Measurements from ENCODE around the gene RPS24. TPM values are rescaled to one million over a fixed set of nuclear protein-coding genes. Genes with fewer than 3 reads are reported as not detected.

RPS24 gene
- polyA plus RNA-seq, 4 donors: 3,318 to 7,694 (median 4,630) TPM

GRCh38 chr10:78028438-78029268, 5.0 kb upstream of the RPS24 start:
- Histone ChIP-seq H3K27ac (ENCODE audit: low read depth in 1 of 3, low read length in 2 of 3) (peak overlapping the region; percentile 59 to 84 (median 78)), H3K27me3 (ENCODE audit: control insufficient read depth in 3 of 3, insufficient read depth in 3 of 3, low read length in 3 of 3) (no peaks in the 10 kb centered on the region), H3K9me3 (ENCODE audit: control insufficient read depth in 2 of 2, insufficient read depth in 1 of 2, low read depth in 1 of 2, low read length in 1 of 2) (no peaks in the 10 kb centered on the region), H3K4me3 (ENCODE audit: low read depth in 1 of 3, low read length in 3 of 3) (peak overlapping the region; percentile 79 to 99 (median 97)), H3K36me3 (ENCODE audit: control insufficient read depth in 3 of 3, insufficient read depth in 2 of 3, low read depth in 1 of 3, low read length in 3 of 3) (peaks cover 8 to 21% (median 15%) of the 10 kb centered on the region in 3 donors), H3K4me1 (ENCODE audit: control insufficient read depth in 3 of 3, insufficient read depth in 2 of 3, low read depth in 1 of 3, low read length in 2 of 3) (peaks cover 3 to 8% (median 7%) of the 10 kb centered on the region in 3 donors)
- 29 to 34% (median 30%) methylated on average over 36 of the region's 36 CpGs for WGBS, 3 donors
- FAIRE-seq (no peak), DNase-seq (peak in 1 of 2 donors; percentile 57)

GRCh38 chr10:78029269-78030226, 4.1 kb upstream of the RPS24 start, which contains the start of gene POLR3A:
TSS of gene POLR3A (minus strand) at chr10:78029515. CDS start at chr10:78029407, 108 bp downstream.
- DNase-seq (peak; percentile 95 to 97), FAIRE-seq (no peak)
- Histone ChIP-seq H3K4me3 (ENCODE audit: low read depth in 1 of 3, low read length in 3 of 3) (peak within 1 kb of the TSS; percentile 79 to 99 (median 97)), H3K4me1 (ENCODE audit: control insufficient read depth in 3 of 3, insufficient read depth in 2 of 3, low read depth in 1 of 3, low read length in 2 of 3) (peaks cover 4 to 8% (median 7%) of the 10 kb centered on the region in 3 donors), H3K27me3 (ENCODE audit: control insufficient read depth in 3 of 3, insufficient read depth in 3 of 3, low read length in 3 of 3) (no peaks in the 10 kb centered on the region), H3K9me3 (ENCODE audit: control insufficient read depth in 2 of 2, insufficient read depth in 1 of 2, low read depth in 1 of 2, low read length in 1 of 2) (no peaks in the 10 kb centered on the region), H3K27ac (ENCODE audit: low read depth in 1 of 3, low read length in 2 of 3) (peak within 1 kb of the TSS; percentile 66 to 84 (median 78)), H3K36me3 (ENCODE audit: control insufficient read depth in 3 of 3, insufficient read depth in 2 of 3, low read depth in 1 of 3, low read length in 3 of 3) (peaks cover 5 to 13% (median 13%) of the 10 kb centered on the region in 3 donors)
- 0 to 1% (median 0%) methylated on average over 34 to 35 of the region's 35 CpGs for WGBS, 3 donors

GRCh38 chr10:78033387-78033636, 351 bp upstream of the RPS24 start:
- FAIRE-seq: no peak

GRCh38 chr10:78035025-78035424, 1.4 kb downstream of the RPS24 start:
- FAIRE-seq (no peak), DNase-seq (no peak)
- no peaks in the 10 kb centered on the region for H3K9me3 ChIP-seq (ENCODE audit: control insufficient read depth in 2 of 2, insufficient read depth in 1 of 2, low read depth in 1 of 2, low read length in 1 of 2)
- no peaks in the 10 kb centered on the region for H3K27me3 ChIP-seq (ENCODE audit: control insufficient read depth in 3 of 3, insufficient read depth in 3 of 3, low read length in 3 of 3)
- H3K4me3 ChIP-seq (ENCODE audit: low read depth in 1 of 3, low read length in 3 of 3): peak overlapping the region in 2 of 3 donors; percentile 87 to 96
- H3K4me1 ChIP-seq (ENCODE audit: control insufficient read depth in 3 of 3, insufficient read depth in 2 of 3, low read depth in 1 of 3, low read length in 2 of 3): peaks cover 3 to 17% (median 11%) of the 10 kb centered on the region in 3 donors
- H3K36me3 ChIP-seq (ENCODE audit: control insufficient read depth in 3 of 3, insufficient read depth in 2 of 3, low read depth in 1 of 3, low read length in 3 of 3): peaks cover 16 to 23% (median 16%) of the 10 kb centered on the region in 3 donors
- no peak overlapping the region for H3K27ac ChIP-seq (ENCODE audit: low read depth in 1 of 3, low read length in 2 of 3)
- 56 to 70% (median 59%) methylated on average over 5 of the region's 5 CpGs for WGBS, 3 donors

More at GRCh38 chr10:78033387-78033636, 351 bp upstream of the RPS24 start:
- no peak for DNase-seq
- Histone ChIP-seq H3K4me1 (ENCODE audit: control insufficient read depth in 3 of 3, insufficient read depth in 2 of 3, low read depth in 1 of 3, low read length in 2 of 3) (peaks cover 5 to 20% (median 14%) of the 10 kb centered on the region in 3 donors), H3K9me3 (ENCODE audit: control insufficient read depth in 2 of 2, insufficient read depth in 1 of 2, low read depth in 1 of 2, low read length in 1 of 2) (no peaks in the 10 kb centered on the region), H3K4me3 (ENCODE audit: low read depth in 1 of 3, low read length in 3 of 3) (peak overlapping the region in 1 of 3 donors; percentile 96), H3K36me3 (ENCODE audit: control insufficient read depth in 3 of 3, insufficient read depth in 2 of 3, low read depth in 1 of 3, low read length in 3 of 3) (peaks cover 8 to 16% (median 13%) of the 10 kb centered on the region in 3 donors), H3K27me3 (ENCODE audit: control insufficient read depth in 3 of 3, insufficient read depth in 3 of 3, low read length in 3 of 3) (no peaks in the 10 kb centered on the region), H3K27ac (ENCODE audit: low read depth in 1 of 3, low read length in 2 of 3) (peak overlapping the region in 1 of 3 donors; percentile 57)
- 0 to 1% (median 1%) methylated on average over 4 of the region's 4 CpGs for WGBS, 3 donors

- H3K4me1 ChIP-seq (ENCODE audit: control insufficient read depth in 3 of 3, insufficient read depth in 2 of 3, low read depth in 1 of 3, low read length in 2 of 3): peaks cover 3 to 16% (median 11%) of the 10 kb centered on the region in 3 donors
- no peak overlapping the region for H3K4me3 ChIP-seq (ENCODE audit: low read depth in 1 of 3, low read length in 3 of 3)
- no peak for DNase-seq
- 73 to 77% (median 74%) methylated on average over 5 of the region's 5 CpGs for whole genome bisulfite sequencing, 3 donors
- H3K9me3 ChIP-seq (ENCODE audit: control insufficient read depth in 2 of 2, insufficient read depth in 1 of 2, low read depth in 1 of 2, low read length in 1 of 2): no peaks in the 10 kb centered on the region
- peaks cover 16 to 23% (median 18%) of the 10 kb centered on the region in 3 donors for H3K36me3 ChIP-seq (ENCODE audit: control insufficient read depth in 3 of 3, insufficient read depth in 2 of 3, low read depth in 1 of 3, low read length in 3 of 3)
- no peaks in the 10 kb centered on the region for H3K27me3 ChIP-seq (ENCODE audit: control insufficient read depth in 3 of 3, insufficient read depth in 3 of 3, low read length in 3 of 3)
- no peak overlapping the region for H3K27ac ChIP-seq (ENCODE audit: low read depth in 1 of 3, low read length in 2 of 3)
- FAIRE-seq: no peak
Observed at GRCh38 chr10:78035437-78035836, 1.8 kb downstream of the RPS24 start.

- H3K9me3 ChIP-seq (ENCODE audit: control insufficient read depth in 2 of 2, insufficient read depth in 1 of 2, low read depth in 1 of 2, low read length in 1 of 2): no peaks in the 10 kb centered on the region
- peaks cover 19 to 28% (median 24%) of the 10 kb centered on the region in 3 donors for H3K36me3 ChIP-seq (ENCODE audit: control insufficient read depth in 3 of 3, insufficient read depth in 2 of 3, low read depth in 1 of 3, low read length in 3 of 3)
- WGBS, 3 donors: 69 to 77% (median 73%) methylated on average over 9 of the region's 9 CpGs
- DNase-seq (no peak), FAIRE-seq (no peak)
- H3K4me1 ChIP-seq (ENCODE audit: control insufficient read depth in 3 of 3, insufficient read depth in 2 of 3, low read depth in 1 of 3, low read length in 2 of 3): peaks cover 3 to 16% (median 11%) of the 10 kb centered on the region in 3 donors
- no peak overlapping the region for H3K27ac ChIP-seq (ENCODE audit: low read depth in 1 of 3, low read length in 2 of 3)
- peak overlapping the region in 1 of 3 donors; percentile 6 for H3K4me3 ChIP-seq (ENCODE audit: low read depth in 1 of 3, low read length in 3 of 3)
- no peaks in the 10 kb centered on the region for H3K27me3 ChIP-seq (ENCODE audit: control insufficient read depth in 3 of 3, insufficient read depth in 3 of 3, low read length in 3 of 3)
Observed at GRCh38 chr10:78035933-78036583, 2.4 kb downstream of the RPS24 start.

- FAIRE-seq: no peak
- 56 to 67% (median 59%) methylated on average over 2 of the region's 2 CpGs for WGBS, 3 donors
Observed at GRCh38 chr10:78038105-78038504, 4.4 kb downstream of the RPS24 start.

More at GRCh38 chr10:78038105-78038504, 4.4 kb downstream of the RPS24 start:
- Histone ChIP-seq H3K27me3 (ENCODE audit: control insufficient read depth in 3 of 3, insufficient read depth in 3 of 3, low read length in 3 of 3) (no peaks in the 10 kb centered on the region), H3K4me3 (ENCODE audit: low read depth in 1 of 3, low read length in 3 of 3) (no peak overlapping the region), H3K9me3 (ENCODE audit: control insufficient read depth in 2 of 2, insufficient read depth in 1 of 2, low read depth in 1 of 2, low read length in 1 of 2) (no peaks in the 10 kb centered on the region), H3K27ac (ENCODE audit: low read depth in 1 of 3, low read length in 2 of 3) (no peak overlapping the region), H3K36me3 (ENCODE audit: control insufficient read depth in 3 of 3, insufficient read depth in 2 of 3, low read depth in 1 of 3, low read length in 3 of 3) (peaks cover 26 to 38% (median 30%) of the 10 kb centered on the region in 3 donors), H3K4me1 (ENCODE audit: control insufficient read depth in 3 of 3, insufficient read depth in 2 of 3, low read depth in 1 of 3, low read length in 2 of 3) (peaks cover 3 to 22% (median 11%) of the 10 kb centered on the region in 3 donors)
- no peak for DNase-seq
